Activated gamma-delta T cell (primary cell): Measurements from ENCODE around the gene KLK10.

Experiments used
- DNase-seq: peaks from one replicate; lab custom pipeline; 2025; lab: John Stamatoyannopoulos, UW

Gene KLK10

GRCh38 chr19:51025809-51026553 is 6.5 kb upstream of the KLK10 start:
- no peak for DNase-seq

GRCh38 chr19:51025401-51025800 is 5.9 kb upstream of the KLK10 start:
- DNase-seq = no peak

- DNase-seq = no peak
Measured at GRCh38 chr19:51024924-51025323, 5.4 kb upstream of the KLK10 start.

- no peak for DNase-seq
Measured at GRCh38 chr19:51023946-51024345, 4.4 kb upstream of the KLK10 start.

GRCh38 chr19:51022526-51022925 is 3.0 kb upstream of the KLK10 start:
- no peak for DNase-seq

- DNase-seq = no peak
Measured at GRCh38 chr19:51020988-51021651, 1.6 kb upstream of the KLK10 start.

- no peak for DNase-seq
Measured at GRCh38 chr19:51018745-51019543, 565 bp downstream of the KLK10 start.

GRCh38 chr19:51016798-51017683 is 2.5 kb downstream of the KLK10 start:
- no peak for DNase-seq

- DNase-seq = no peak
Measured at GRCh38 chr19:51015691-51016267, 3.7 kb downstream of the KLK10 start.

GRCh38 chr19:51014242-51014641 is 5.3 kb downstream of the KLK10 start:
- no peak for DNase-seq

GRCh38 chr19:51012661-51013190 is 6.8 kb downstream of the KLK10 start:
- no peak for DNase-seq

GRCh38 chr19:51010066-51010795 is 9.3 kb downstream of the KLK10 start:
- no peak for DNase-seq

- DNase-seq = no peak
Measured at GRCh38 chr19:51009061-51009891, 10.2 kb downstream of the KLK10 start.

GRCh38 chr19:51007488-51007887 is 12.0 kb downstream of the KLK10 start:
- DNase-seq = no peak

- DNase-seq = no peak
Measured at GRCh38 chr19:51006406-51006805, 13.1 kb downstream of the KLK10 start.

GRCh38 chr19:51005248-51005647 is 14.3 kb downstream of the KLK10 start:
- DNase-seq = no peak

- no peak for DNase-seq
Measured at GRCh38 chr19:51003316-51003715, 16.2 kb downstream of the KLK10 start.

GRCh38 chr19:51002542-51003311 is 16.8 kb downstream of the KLK10 start:
- no peak for DNase-seq

- DNase-seq = no peak
Measured at GRCh38 chr19:51002089-51002532, 17.4 kb downstream of the KLK10 start.
